ENCODE measurements around the gene USHBP1.

DNA sequence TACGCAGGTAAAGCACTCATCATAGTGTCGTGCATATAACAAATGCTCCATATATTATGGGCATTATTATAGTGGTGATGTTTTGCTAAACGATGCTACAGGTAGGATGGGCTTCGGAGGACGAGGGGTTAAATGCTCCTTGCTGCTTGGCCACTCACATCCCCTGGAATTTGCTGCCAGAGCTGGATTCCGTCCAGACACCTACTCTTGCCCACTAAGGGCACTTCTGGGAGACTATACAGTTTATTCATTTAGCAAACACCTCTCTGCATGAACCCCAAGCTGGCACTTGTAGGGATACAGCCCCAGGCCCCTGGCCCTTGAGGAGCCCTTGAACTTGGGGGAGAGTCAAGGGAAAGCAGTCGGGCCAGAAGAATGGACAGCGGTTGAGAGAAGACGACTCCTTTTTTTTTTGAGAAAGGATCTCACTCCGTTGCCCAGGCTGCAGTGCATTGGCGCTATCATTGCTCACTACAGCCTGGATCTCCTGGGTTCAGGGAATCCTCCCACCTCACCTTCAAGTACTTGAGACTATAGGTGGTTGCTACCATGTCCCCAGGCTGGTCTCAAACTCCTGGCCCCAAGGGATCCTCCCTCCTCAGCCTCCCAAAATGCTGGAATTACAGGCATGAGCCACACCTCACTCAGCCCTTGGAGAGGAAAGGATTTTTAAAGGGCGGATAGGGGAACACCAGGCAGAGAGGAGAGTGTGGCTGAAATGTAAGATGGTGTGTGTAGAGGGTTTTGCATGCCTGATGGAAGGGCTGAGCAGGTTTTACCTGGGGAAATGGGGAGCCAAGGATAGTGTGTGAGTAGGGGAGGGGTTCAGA, 40.1 kb upstream of the USHBP1 start:
- no peak for TF ChIP-seq EZH2phosphoT487 (IDR thresholded peaks at IDR 0.05)
- TF ChIP-seq, protein P1, sequence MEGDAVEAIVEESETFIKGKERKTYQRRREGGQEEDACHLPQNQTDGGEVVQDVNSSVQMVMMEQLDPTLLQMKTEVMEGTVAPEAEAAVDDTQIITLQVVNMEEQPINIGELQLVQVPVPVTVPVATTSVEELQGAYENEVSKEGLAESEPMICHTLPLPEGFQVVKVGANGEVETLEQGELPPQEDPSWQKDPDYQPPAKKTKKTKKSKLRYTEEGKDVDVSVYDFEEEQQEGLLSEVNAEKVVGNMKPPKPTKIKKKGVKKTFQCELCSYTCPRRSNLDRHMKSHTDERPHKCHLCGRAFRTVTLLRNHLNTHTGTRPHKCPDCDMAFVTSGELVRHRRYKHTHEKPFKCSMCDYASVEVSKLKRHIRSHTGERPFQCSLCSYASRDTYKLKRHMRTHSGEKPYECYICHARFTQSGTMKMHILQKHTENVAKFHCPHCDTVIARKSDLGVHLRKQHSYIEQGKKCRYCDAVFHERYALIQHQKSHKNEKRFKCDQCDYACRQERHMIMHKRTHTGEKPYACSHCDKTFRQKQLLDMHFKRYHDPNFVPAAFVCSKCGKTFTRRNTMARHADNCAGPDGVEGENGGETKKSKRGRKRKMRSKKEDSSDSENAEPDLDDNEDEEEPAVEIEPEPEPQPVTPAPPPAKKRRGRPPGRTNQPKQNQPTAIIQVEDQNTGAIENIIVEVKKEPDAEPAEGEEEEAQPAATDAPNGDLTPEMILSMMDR (IDR thresholded peaks at IDR 0.05) = no peak
